PFSK-1 (cell line): Measurements from ENCODE around the gene SYCE3.

Source experiments
- FOXP2 ChIP-seq: optimal IDR thresholded peaks from 2 replicates; pipeline ENCODE3; 2011; ENCODE audit warnings: borderline replicate concordance, control low read depth, inconsistent platforms; ENCODE audit not compliant: insufficient read depth; ENCODE audit errors: extremely low read length, extremely low read depth
- POLR2AphosphoS5 ChIP-seq: IDR thresholded peaks from 2 replicates; pipeline ENCODE4 v1.6.1; 2012; ENCODE audit warnings: low read depth, mild to moderate bottlenecking, control low read depth, low read length, moderate library complexity
- SIN3A ChIP-seq: IDR thresholded peaks from 2 replicates; pipeline ENCODE4 v1.6.1; 2012; ENCODE audit warnings: mild to moderate bottlenecking, low read length, moderate library complexity, borderline replicate concordance; ENCODE audit not compliant: insufficient read depth
- TAF1 ChIP-seq: IDR thresholded peaks from 2 replicates; pipeline ENCODE4 v1.6.1; 2012; ENCODE audit warnings: low read length, control low read depth, borderline replicate concordance; ENCODE audit not compliant: insufficient read depth
- TF ChIP-seq, protein P1 (sequence below), 2 experiments: IDR thresholded peaks; 2 replicates each; pipeline versions ENCODE4 v1.6.1 to v1.8.0; 2011 to 2012; ENCODE audit warnings: low read depth in 2 of 2, low read length in 2 of 2, control low read depth in 1 of 2, inconsistent platforms in 1 of 2, mild to moderate bottlenecking in 1 of 2, moderate library complexity in 1 of 2; ENCODE audit not compliant: insufficient read depth in 1 of 2

SYCE3 gene

GRCh38 chr22:50532824-50533796, 29.6 kb downstream of the SYCE3 start:
- TF ChIP-seq TAF1 (no peak), FOXP2 (no peak), POLR2AphosphoS5 (no peak), SIN3A (no peak)
- TF ChIP-seq, protein P1, sequence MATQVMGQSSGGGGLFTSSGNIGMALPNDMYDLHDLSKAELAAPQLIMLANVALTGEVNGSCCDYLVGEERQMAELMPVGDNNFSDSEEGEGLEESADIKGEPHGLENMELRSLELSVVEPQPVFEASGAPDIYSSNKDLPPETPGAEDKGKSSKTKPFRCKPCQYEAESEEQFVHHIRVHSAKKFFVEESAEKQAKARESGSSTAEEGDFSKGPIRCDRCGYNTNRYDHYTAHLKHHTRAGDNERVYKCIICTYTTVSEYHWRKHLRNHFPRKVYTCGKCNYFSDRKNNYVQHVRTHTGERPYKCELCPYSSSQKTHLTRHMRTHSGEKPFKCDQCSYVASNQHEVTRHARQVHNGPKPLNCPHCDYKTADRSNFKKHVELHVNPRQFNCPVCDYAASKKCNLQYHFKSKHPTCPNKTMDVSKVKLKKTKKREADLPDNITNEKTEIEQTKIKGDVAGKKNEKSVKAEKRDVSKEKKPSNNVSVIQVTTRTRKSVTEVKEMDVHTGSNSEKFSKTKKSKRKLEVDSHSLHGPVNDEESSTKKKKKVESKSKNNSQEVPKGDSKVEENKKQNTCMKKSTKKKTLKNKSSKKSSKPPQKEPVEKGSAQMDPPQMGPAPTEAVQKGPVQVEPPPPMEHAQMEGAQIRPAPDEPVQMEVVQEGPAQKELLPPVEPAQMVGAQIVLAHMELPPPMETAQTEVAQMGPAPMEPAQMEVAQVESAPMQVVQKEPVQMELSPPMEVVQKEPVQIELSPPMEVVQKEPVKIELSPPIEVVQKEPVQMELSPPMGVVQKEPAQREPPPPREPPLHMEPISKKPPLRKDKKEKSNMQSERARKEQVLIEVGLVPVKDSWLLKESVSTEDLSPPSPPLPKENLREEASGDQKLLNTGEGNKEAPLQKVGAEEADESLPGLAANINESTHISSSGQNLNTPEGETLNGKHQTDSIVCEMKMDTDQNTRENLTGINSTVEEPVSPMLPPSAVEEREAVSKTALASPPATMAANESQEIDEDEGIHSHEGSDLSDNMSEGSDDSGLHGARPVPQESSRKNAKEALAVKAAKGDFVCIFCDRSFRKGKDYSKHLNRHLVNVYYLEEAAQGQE (IDR thresholded peaks at IDR 0.05; ENCODE audit: insufficient read depth in 1 of 2, low read depth in 2 of 2, low read length in 2 of 2): no peak

DNA sequence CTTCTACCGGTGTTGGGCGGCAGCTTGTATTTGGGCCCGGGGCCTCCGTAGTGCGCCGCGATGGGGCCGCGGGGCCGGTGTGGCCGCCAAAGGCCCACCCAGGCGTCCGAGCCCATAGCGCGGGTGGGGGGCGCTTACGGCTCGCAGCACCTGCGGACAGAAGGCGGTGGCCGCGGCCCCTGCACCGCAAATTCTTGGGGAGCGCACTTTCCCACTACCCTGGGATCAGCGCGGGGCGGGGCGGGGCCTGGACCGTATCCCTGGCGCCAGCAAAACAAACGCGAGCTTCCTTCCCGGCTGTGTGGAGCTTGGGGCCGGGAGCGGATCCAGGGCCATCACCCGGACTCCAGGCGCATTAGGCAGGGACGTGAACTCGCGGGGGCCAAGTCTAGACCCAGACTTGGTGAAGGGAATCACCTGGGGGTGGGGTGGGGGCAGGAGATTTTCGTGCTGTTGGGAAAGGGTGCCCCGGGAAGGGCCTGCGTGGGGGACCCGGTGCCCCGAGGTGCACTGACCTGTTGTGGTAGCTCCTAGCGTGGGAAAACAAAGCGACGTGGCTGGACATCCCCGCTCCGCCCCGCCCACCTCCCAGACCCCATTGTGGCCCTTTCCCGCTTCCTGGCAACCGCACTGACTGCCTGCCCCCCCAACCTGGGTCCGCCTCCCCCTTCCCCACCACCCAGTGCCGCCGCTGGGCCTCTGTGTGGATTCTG, 30.6 kb downstream of the SYCE3 start:
- no peak for TF ChIP-seq TAF1
- no peak for TF ChIP-seq SIN3A
- TF ChIP-seq, protein P1 (IDR thresholded peaks at IDR 0.05; ENCODE audit: insufficient read depth in 1 of 2, low read depth in 2 of 2, low read length in 2 of 2): no peak
- TF ChIP-seq POLR2AphosphoS5: no peak
- no peak for TF ChIP-seq FOXP2

DNA sequence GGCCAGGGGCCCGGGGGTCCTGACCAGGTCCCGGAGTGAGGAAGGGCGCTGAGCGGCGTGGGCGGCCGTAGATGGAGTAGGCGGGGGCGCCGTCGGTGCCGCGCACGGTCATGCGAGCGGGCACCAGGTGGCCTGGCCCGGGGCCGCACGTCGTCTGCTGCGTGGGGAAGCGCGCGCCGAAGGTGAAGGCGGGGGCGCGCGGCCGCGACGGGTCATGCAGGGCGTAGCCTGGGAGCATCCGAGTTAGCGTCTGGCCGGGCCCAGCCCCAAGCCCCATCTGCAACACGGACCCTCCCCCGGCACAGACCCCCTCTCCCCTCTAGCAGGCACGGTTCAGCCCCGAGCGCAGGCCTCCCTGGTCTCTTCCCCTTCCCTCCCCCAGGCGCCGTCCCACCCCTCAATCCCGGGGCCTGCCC, 31.2 kb downstream of the SYCE3 start:
- no peak for TF ChIP-seq SIN3A

- no peak for TF ChIP-seq FOXP2
- TF ChIP-seq TAF1: no peak
- TF ChIP-seq POLR2AphosphoS5: no peak
- TF ChIP-seq, protein P1 (IDR thresholded peaks at IDR 0.05; ENCODE audit: insufficient read depth in 1 of 2, low read depth in 2 of 2, low read length in 2 of 2): no peak
- no peak for TF ChIP-seq SIN3A
These were observed 31.7 kb downstream of the SYCE3 start for GRCh38 chr22:50530877-50531545.

DNA sequence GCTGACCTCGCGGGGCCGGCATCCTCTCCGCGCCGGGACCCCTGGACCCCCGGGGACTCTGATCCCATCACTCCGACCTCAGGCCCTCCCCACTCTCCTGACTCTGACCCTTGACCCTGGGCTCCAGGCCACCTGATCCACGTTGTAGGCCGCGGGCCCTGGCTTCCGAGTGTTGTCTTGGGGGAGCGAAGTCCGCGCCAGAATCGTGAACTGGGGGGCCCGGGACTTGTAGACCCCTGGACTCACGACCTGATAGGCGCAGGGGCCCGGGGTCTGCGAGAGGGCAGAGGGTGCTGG, 32.2 kb downstream of the SYCE3 start:
- TF ChIP-seq POLR2AphosphoS5 (no peak), TAF1 (no peak), FOXP2 (no peak), SIN3A (no peak)
- TF ChIP-seq, protein P1 (IDR thresholded peaks at IDR 0.05; ENCODE audit: insufficient read depth in 1 of 2, low read depth in 2 of 2, low read length in 2 of 2): no peak
